NCI-H526 (cell line): ENCODE results near the gene HECTD4.

Experiments
- DNase-seq, 2 experiments: peaks; one replicate each; lab custom pipeline; 2025; lab: John Stamatoyannopoulos, UW

The HECTD4 gene

DNA sequence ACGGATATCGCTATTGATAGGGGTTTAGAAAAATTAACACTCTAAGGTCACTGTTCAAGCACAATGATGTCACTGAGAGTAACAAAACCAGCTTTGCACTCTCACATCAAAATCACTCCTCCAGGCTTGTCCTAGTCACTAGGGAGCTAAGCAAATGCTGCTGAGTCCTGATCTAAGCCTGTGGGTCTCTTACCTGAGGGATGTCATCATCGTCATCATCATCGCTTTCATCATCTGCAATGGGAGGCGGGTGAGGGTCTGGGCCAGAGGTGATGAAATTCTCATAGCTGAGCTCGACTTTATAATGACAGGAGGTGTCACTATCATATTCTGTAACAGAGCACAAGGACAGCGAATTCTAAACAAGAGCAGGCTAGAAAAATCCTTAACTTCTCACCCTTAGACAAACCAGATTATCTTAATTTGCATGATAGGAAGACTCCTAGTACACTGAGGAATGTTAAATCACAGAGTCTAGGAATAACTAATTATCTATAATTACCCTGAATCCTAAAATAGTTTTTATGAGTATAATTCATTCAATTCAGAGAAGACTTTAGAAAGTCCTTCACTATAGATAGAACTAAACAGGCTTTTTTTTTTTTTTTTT lies 173.8 kb downstream of the HECTD4 start:
- no peak for DNase-seq

DNA sequence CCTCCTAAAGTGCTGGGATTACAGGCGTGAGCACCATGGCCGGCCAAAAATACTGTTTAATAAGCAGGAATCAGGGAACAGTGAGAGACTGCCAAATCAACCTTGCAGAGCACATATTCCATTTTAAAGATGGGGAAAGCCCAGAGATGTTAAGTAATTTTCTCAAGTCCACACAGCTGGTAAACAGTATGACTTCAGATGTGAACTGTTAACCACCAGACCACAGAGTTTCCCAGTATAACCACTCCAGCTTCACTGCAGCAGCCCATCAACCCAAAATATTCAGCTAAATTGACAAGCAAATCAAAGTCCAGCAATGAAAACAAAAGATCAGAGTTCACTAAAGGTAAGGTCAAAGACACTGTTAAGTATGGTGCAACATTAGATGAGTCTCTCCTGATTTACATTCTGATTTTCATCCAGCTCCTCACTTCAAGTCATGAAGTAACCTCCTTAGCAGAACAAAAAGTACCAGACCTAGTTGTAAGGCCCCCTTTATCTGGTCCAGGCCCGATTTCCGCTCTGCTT lies 174.8 kb downstream of the HECTD4 start:
- no peak for DNase-seq

DNA sequence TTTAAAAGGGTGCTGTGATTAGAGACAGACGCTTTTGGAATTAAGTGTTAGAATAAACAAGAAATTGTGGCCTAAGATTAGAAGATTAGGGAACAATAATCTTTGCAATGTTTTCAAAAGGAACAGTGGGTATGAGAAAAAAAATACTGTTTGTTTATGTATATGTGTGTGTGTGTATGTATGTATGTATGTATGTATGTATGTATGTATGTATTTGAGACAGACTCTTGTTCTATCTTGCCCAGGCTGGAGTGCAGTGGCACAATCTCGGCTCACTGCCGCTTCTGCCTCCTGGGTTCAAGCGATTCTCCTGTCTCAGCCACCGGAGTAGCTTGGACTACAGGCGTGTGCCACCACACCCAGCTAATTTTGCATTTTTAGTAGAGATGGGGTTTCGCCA lies 175.3 kb downstream of the HECTD4 start:
- DNase-seq: no peak

DNA sequence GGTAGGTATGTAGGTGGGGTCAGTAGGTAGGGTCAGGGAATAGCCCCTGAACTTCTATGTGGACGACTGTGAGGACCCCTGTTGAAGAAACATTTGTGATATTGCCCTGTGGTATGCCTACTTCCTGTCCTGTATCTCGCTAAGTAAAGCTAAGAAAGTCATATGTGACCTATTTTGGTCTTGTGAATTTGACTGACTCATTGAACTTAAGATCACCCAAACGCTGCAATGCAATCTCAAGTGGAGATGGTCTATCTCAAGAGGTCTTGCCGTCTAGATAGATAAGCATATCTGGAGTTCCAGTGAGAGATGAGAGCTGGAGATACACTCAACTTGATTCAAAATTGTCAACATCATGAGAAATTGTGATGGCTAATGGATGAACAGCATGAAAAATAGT lies 183.1 kb downstream of the HECTD4 start:
- no peak for DNase-seq

DNA sequence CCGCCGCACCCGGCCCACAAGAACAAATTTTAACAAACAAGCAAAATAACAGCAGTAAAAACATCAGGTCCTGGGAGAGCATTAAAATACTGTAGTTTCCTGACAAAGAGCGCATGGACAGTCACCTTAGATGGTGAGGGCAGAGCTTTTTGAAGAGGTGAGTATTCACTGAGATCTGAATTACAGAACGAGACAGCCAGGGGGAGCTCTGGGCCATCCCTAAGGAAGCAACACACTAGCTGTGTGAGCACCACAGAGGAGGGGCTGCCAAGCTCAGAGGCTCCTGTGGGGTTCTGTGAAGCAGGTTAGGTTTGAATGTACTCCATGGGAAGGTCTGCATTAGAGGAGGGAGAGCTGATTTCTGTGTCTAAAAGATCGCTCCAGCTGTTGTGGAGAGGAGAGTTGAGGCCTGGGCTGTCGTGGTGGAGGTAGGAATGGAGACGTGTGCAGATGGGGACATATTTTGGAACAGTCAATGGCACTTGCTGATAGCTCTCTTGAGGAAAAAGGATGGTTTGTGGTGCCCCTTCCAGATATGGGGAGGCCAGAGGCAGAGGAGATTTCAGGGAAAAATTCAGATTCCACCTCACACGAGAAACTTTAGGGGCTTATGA lies 184.0 kb downstream of the HECTD4 start:
- peak; percentile 22 to 72 for DNase-seq

DNA sequence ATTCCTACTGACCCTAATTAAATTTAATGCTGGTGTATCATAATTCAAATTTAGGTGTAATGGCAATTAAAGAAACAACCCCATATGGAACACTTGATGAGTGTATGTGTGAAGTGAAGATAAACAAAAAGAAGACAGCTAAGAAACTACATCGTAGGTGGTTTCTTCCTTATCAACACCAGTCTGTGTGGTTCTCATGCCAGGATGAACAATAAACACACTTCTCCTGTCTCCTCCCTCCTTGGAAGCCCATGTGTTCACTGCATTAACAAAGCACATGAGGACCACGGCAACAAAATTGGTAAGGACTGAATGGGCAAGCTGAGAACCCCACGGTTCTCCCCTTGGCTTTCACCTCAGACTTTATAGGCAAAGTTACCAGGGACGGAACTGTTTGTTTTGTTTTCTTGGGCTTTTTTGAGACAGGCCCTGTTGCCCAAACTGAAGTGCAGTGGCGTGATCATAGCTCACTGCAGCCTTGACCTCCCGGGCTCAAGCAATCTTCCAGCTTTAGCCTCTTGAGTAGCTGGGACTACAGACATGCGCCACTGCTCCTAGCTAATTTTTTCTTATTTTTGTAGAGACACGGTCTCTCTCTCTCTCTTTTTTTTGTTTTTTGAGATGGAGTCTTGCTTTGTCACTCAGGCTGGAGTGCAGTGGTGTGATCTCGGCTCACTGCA lies 185.9 kb downstream of the HECTD4 start:
- no peak for DNase-seq

DNA sequence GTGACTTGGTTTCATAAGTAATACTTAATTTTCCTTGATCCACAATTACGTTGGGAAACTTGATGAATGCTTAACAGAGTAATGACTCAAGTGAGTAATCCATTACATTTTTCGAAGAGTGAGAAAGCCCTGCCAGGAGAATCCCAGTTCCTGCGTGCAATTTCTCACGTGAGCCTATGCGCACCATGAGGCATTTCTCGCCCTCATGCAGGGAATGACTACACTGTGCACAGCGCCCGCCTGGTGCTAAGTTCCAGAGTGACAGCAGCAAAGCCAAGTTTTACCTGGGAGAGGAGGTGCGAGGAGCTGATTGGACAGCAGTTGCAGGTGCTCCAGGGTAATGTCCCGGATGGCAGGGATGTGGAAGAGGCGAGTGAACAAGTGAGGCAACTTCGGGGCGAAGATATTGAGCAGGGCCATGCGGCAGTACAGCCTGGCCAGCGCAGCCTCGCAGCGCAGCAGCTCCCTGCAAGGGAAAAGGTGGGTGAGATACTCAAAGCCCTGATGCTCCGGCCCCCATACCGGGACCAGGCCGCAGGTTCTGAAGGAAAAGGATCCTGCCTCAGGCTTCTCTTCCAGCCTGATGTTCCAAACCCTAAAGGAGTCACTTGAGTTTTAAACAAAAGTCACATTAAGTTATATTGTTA lies 187.5 kb downstream of the HECTD4 start:
- DNase-seq: no peak

DNA sequence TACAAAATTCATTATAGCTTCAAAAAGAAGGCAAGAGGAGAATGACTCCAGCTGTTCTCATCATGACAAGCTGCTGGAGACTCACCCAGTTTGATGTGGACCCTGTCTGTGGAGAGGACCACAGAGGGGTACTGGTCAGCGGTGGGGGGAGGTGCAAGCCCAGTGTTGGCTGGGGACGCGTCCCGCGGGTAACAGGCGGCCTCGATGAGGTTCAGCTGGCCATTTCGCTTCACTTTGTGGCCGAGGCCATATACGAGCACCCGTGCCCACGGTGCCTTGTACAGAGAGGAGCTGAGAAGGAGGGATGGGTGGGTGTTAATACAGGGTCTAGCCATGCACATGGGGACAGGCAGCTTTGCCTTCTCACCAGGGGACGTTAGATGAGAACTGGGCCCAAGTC lies 189.8 kb downstream of the HECTD4 start:
- no peak for DNase-seq

DNA sequence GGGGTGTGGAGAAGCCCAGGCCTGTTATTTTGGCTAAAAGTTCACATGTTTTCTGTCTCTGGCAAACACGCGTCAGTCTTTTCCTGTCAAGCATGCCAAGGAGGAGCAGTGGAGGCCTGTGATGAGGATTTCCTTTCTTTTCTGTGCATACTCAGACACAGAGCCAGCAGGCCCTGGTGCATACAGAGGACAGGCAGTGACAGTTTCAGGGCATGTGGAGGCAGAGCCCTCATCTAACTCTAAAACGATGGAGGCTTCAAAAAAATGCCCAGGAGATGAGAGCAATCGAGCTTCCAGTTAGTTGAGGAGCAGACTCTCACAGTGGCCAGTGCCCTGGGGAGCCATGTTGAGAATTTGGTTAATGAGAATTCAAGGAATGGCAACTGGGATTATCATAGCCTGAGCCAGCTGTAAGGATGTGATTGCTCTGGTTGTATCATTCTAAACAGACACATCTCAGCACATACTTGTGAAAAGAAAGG lies 190.3 kb downstream of the HECTD4 start:
- no peak for DNase-seq

DNA sequence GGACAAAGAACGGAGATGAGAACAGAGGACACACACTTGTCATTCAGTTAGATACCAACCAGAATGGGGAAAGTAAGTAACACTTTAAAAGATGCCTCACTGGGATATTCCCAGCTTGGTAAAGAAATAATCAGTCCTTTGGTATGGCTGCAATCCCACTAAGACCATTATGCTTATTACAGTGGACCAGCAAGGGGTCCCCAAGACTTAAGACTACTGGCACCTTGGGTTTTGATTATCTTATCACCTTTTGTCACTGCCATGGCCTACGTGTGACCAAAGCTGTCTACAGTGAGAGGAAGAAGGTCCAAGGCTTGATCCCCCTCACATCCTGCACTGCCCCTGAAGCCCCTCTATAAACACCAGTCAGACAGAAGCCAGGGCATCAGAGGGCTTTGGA lies 191.0 kb downstream of the HECTD4 start:
- DNase-seq: no peak

DNA sequence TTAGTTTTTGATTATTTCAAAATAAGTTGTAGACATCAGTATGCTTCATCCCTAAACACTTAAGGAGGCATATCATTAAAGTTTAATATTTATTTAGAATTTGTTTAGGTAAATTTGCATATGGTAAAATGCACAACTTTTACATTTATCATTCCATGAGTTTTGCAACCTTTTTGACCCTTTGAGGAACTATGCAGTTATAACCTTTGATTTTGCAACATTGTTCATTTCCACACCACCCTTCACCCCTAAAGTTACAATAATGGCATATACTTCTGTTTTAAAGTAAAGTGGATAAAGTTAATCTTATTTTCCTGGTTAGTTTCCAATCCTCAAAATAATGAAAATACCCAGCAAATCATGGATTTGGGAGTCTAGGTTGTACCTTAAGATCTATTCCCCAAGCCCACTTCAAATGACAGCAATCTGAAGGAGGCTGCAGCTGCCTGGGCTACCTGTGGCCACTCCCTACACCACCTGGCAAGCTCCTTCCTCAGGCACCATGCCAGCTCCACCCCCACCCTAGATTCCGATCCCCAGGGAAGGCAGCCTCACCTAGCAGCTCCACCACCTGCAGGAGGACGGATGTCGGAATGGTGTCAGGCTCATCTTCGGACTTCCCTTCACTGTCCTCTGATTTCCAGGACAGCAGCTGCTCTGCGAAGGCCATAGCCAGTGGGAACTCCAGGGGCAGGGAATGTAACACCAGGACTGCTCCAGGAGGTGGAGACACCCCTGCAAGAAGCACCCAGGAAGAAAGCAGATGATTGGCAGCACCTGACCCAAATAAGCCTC lies 191.8 kb downstream of the HECTD4 start:
- DNase-seq: peak; percentile 18 to 71

DNA sequence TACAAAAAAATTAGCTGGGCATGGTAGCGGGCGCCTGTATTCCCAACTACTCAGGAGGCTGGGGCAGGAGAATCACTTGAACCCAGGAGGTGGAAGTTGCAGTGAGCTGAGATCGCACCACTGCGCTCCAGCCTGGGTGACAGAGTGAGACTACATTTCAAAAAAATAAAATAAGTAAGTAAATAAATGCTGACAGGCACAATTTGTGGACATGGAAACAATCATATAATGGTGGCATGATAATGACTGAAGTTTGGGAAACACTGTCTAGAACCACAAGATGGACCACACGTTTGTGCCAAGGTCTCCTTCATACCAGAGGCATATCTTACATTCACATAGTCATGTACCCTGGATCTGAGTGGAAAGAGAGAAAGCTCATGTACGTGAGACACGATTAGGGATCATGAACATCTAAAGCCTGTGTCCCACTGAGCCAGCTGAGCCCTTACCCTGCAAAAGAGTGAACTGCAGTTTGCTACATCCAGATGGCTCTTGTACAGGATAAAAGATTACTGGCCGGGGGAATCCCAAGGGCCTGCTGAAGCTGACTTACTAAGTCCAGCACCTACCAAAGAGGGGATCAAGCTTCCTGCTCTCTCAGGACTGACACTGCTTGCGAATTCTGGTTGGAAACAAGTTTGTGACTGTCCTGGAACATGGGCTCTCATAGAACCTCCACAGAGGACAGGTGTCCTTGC lies 194.0 kb downstream of the HECTD4 start:
- no peak for DNase-seq

DNA sequence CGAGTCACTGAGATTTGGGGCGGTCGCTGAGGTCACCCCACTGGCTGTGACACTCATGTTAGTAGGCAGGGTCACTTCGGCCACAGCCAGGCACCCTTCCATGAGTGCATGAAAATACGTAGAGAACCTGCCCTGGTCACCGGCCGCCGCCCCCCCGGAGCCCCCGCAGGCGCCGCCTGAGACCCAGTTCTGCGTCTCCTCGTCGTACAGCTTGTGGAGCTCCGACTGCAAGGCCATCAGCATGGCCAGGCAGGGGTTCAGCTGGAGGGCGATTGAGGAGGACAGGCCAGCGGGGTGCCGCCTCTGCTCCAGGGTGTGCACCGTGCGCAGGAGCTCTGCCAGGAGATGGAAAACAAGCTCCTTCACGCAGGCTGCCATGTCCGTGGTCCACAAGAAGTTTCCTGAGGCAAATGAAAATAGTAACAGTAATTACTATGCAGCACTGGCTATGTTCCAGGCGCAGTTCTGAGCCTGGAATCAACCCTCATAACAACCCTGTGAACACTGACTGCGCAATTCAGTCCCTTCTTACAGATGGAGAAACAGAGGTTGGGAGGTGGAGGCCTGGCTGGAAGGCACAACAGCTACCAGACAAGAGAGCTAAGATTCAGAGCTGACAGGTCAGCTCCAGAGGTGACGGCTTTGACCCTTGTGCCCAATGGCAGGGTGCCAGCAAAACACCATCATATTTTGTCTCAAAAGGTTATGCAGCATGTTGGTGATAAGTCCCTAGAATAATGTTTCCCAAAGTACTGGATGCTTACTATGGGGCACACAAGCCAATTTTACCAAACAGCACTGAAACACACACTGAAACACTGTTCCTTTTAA lies 196.9 kb downstream of the HECTD4 start:
- no peak for DNase-seq

DNA sequence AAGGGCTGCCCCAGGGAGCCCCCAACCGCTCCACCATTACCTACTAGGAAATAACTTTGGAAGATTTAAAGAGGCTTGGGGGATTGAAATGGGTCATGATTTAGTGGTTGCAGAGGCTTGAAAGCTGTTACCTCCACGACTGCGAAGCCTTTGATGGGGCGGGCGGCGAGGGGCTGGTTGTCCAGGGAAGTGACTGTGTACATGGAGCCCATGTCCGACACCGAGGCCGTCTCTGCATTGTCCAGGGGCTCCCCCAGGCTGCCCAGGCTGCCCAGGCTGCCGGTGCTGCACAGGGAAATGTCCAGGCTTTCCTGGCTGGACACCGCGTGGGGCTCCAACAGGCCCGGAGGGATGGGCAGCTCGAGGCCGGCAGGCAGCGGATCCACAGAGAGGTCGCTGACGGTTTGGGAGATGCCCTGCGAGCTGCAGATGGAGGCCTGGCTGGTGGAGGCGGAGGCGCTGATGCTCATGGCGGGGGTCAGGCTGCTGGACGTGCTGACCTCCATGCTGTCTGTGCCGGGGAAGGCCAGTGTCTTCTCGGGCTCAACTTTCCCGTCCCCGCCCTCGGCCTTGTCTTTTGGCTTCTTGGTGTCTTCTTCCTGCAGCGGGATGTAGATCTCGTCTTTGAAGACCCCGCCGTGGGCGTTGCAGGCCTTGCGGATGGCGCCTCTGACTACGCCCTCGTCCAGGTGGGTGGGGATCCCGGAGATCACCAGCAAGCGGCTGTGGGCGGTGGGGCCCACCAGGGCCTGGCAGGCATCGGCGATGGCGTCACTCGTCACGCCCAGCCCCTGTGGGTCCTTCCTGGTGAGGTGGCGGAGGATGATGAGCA lies 198.0 kb downstream of the HECTD4 start:
- no peak for DNase-seq

DNA sequence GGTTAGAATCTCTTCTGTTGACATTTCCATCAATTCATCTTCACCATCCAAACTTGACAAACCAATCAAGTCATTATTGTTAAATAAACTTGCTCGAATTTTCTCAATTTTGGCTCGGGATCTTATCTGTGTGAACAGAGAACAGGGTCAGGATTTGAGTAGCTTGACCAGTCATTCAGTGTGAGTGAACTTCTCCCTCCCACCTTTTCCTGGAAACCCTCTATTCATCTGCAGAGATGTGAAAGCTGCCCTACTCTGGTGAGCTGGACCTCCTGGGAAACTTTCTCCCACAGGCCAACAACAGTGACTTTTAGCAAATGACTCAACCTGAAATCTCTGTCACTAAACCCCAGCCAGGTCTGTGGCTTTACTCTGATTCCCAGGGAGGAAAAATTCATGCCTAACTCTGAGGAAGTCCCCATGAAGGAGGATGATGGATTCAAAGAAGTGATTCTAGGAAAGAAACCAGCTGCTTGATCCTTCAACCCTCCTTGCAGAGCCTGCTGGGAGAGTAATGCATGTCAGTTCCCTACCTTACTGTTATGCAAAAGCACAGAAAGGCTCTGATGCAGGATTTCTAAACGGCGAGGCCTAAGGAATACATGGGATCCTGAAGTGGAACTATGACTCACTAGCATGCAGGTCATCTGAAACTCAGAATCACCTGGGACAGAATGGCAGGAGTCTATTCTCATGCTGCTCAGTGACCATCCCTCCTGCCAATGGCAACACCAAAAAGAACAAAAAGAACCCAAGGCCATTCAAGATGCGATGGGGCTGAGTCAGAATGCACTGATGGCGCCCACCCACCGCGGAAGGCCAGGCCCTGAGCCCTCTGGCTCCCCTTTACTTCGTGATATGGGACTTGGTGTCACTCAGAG lies 198.8 kb downstream of the HECTD4 start:
- DNase-seq: no peak

DNA sequence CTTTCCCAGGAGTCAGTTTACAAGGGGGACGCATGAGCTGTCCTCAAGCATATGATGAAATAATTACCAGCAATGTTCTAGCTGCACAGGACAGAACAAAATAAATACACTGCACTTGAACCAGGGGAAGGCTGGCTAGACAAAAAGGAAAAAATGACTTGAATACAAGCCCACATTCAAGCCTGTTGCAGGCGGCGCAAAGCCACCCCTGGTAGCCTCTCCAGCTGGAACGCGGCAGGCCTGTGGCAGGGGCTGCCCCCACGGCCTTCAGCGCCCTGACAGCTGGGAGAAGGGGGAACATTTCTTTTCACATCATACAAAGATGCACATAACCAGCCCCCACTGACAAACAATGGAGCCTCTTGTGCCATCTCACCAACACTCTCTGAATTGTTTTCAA lies 199.7 kb downstream of the HECTD4 start:
- no peak for DNase-seq

DNA sequence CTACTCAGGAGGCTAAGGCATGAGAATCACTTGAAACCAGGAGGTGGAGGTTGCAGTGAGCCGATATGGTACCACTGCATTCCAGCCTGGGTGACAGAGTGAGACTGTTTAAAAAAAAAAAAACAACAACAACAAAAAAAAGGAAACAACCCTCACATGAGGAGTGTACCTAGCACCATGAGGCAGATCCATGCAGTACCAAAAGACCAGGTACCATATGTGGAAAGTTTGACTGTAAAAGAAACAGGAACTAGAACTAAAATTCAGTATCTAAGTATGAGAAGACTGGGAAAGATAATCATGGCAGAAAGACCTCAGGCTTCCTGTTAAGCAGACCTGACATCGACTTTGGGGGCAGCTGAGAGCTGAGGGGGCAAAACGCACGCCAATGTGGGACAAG lies 201.8 kb downstream of the HECTD4 start:
- no peak for DNase-seq

DNA sequence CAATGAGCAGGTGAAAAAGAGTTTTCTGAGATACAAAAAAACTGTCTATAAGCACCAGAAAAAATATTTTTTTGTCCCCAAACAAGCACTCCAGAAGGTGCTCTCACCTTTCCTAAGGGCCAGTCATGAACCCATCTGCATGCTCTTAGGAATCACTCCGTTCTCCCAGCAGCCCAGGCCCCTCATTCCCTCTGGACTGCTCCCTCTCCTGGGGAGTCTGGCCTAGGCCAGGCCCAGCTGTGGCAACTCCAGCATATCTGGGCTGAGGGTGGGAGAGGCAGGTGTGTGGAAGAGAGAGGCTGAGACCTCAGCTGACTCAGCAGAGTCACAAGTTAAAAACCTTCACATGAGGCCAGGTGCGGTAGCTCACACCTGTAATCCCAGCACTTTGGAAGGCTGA lies 202.3 kb downstream of the HECTD4 start:
- no peak for DNase-seq
